ENCODE results near the gene CSTB.

DNA sequence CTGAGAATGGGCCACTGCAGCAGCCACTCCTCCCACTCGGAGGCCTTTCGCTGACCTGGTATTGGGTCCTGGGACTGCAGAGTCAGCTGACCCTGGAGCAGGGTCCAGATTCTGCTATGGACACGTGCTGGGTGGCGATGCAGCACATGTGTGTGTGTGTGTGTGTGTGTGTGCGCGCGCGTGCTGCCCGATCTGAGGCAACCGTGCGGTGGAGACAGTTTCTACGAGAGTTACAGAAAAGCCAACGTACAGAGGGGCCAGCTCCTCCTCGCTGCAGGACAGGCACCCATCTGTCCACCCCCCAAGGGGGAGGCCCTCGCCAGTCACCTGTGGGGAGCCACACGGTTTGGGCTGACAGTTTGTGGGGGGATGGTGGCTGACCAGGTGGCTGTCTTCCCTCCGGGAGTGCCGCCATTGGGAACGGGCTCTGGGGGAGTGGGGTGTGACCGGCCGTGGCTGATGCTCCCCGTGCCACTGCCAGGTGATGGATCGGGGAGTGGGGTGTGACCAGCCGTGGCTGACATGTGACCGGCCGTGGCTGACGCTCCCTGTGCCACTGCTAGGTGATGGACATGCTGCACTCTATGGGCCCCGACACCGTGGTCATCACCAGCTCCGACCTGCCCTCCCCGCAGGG lies 24.0 kb downstream of the CSTB start:
- TF ChIP-seq TAF1 (IDR thresholded peaks at IDR 0.05; ENCODE audit: borderline replicate concordance, insufficient read depth, low read length) (no peak), POLR2AphosphoS5 (IDR thresholded peaks at IDR 0.05; ENCODE audit: low read depth, low read length) (no peak)
- TF ChIP-seq, protein P1, sequence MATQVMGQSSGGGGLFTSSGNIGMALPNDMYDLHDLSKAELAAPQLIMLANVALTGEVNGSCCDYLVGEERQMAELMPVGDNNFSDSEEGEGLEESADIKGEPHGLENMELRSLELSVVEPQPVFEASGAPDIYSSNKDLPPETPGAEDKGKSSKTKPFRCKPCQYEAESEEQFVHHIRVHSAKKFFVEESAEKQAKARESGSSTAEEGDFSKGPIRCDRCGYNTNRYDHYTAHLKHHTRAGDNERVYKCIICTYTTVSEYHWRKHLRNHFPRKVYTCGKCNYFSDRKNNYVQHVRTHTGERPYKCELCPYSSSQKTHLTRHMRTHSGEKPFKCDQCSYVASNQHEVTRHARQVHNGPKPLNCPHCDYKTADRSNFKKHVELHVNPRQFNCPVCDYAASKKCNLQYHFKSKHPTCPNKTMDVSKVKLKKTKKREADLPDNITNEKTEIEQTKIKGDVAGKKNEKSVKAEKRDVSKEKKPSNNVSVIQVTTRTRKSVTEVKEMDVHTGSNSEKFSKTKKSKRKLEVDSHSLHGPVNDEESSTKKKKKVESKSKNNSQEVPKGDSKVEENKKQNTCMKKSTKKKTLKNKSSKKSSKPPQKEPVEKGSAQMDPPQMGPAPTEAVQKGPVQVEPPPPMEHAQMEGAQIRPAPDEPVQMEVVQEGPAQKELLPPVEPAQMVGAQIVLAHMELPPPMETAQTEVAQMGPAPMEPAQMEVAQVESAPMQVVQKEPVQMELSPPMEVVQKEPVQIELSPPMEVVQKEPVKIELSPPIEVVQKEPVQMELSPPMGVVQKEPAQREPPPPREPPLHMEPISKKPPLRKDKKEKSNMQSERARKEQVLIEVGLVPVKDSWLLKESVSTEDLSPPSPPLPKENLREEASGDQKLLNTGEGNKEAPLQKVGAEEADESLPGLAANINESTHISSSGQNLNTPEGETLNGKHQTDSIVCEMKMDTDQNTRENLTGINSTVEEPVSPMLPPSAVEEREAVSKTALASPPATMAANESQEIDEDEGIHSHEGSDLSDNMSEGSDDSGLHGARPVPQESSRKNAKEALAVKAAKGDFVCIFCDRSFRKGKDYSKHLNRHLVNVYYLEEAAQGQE (IDR thresholded peaks at IDR 0.05; ENCODE audit: insufficient read depth in 1 of 2, low read depth in 2 of 2, low read length in 2 of 2) = no peak
